ENCODE results near the gene LRMDA.

DNA sequence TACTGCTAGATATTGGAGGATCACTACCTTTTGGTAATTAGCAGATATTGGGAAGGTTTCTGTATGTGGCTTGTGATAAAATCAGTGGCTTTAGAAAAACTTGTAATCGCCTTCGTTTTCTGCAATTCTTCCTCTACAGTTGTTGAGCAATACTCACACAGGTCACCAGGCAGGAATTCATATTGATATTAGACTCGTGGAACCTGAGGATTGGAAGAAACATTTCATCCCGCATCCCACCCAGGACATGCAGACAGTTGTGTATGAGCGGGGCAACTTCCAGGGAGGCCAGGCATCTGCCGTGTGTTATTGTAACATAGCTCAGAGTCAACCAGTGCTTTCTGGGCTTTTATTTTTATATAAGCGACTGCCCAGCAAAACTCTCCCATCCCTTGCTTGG is 821.3 kb downstream of the LRMDA start:
- TF ChIP-seq, protein P1, sequence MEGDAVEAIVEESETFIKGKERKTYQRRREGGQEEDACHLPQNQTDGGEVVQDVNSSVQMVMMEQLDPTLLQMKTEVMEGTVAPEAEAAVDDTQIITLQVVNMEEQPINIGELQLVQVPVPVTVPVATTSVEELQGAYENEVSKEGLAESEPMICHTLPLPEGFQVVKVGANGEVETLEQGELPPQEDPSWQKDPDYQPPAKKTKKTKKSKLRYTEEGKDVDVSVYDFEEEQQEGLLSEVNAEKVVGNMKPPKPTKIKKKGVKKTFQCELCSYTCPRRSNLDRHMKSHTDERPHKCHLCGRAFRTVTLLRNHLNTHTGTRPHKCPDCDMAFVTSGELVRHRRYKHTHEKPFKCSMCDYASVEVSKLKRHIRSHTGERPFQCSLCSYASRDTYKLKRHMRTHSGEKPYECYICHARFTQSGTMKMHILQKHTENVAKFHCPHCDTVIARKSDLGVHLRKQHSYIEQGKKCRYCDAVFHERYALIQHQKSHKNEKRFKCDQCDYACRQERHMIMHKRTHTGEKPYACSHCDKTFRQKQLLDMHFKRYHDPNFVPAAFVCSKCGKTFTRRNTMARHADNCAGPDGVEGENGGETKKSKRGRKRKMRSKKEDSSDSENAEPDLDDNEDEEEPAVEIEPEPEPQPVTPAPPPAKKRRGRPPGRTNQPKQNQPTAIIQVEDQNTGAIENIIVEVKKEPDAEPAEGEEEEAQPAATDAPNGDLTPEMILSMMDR (optimal IDR thresholded peaks at IDR 0.05 in 1 of 3, IDR thresholded peaks at IDR 0.05 in 1 of 3, conservative IDR thresholded peaks at IDR 0.05 in 1 of 3; ENCODE audit: extremely low read depth in 1 of 3, insufficient read depth in 2 of 3, low read length in 3 of 3): no peak
- no peak for TF ChIP-seq EZH2 (IDR thresholded peaks at IDR 0.05; ENCODE audit: low read length)

Measured in keratinocyte (primary cell).